HepG2 (cell line): ENCODE data around the gene GCSAM. TPM values are rescaled to one million over a fixed set of nuclear protein-coding genes. Genes with fewer than 3 reads are reported as not detected.

Source experiments
- ATAC-seq: fragments of 200-7000 bp; cut with Tn5 transposase; 3 replicates; pipeline ENCODE4 v1.9.1; 2020; ENCODE audit warnings: mild to moderate bottlenecking, moderate library complexity
- BruUV-seq: library from RNA; stranded (reverse); fragments of 400-500 nt; replicated peaks from 2 replicates; lab custom pipeline; 2021; lab: Mats Ljungman, UMichigan
- CTCF ChIA-PET: fragments of 300-600 bp; formaldehyde crosslinking; extraction: SDS; loops from one replicate; lab custom pipeline; 2021; ENCODE audit warnings: low total read pairs, inconsistent platforms, low intra/inter-chr PET ratio; lab: Yijun Ruan, JAX
- POLR2A ChIA-PET: fragments of 350-600 bp; sonication (Branson Sonifier 250); formaldehyde crosslinking; loops from one replicate; lab custom pipeline; 2020; ENCODE audit warnings: antibody characterized with exemption, inconsistent platforms; lab: Yijun Ruan, JAX
- DNase-seq: peaks from one replicate; pipeline ENCODE4 v3.0.0-alpha.2; 2015; ENCODE audit warnings: low spot score
- FAIRE-seq: peaks from 3 replicates; lab custom pipeline; 2011; peaks lifted over from hg19 to GRCh38; lab: Jason Lieb, UNC
- H2AFZ ChIP-seq: one replicate; pipeline ENCODE4 v1.6.1; 2011; ENCODE audit warnings: low read length, inconsistent platforms
- H3K27ac ChIP-seq: fragments of 300-600 bp; 3 replicates; pipeline ENCODE4 v1.8.0; 2011; ENCODE audit warnings: mixed run types, mild to moderate bottlenecking, mixed read lengths, low read length, inconsistent platforms; ENCODE audit not compliant: insufficient read depth; ENCODE audit errors: extremely low read length
- H3K27me3 ChIP-seq, 2 experiments: fragments of 200-600 bp in 1 of 2; 2 replicates in 1 of 2; 3 replicates in 1 of 2; pipeline versions ENCODE4 v1.6.0 to v1.8.0; 2011; ENCODE audit warnings: low read length in 2 of 2, mild to moderate bottlenecking in 2 of 2, moderate library complexity in 2 of 2, inconsistent platforms in 1 of 2; ENCODE audit not compliant: insufficient read depth in 2 of 2, control insufficient read depth in 1 of 2
- H3K36me3 ChIP-seq, 2 experiments: fragments of 200-600 bp in 1 of 2; replicated peaks in 1 of 2; 2 replicates in 1 of 2; 3 replicates in 1 of 2; pipeline versions ENCODE4 v1.5.1 to v1.8.0; 2011; ENCODE audit warnings: low read length in 2 of 2, inconsistent platforms in 1 of 2; ENCODE audit not compliant: insufficient read depth in 2 of 2, control insufficient read depth in 1 of 2
- H3K4me1 ChIP-seq: 2 replicates; pipeline ENCODE4 v1.5.1; 2012; ENCODE audit warnings: low read length, inconsistent platforms; ENCODE audit not compliant: insufficient read depth
- H3K4me2 ChIP-seq: 2 replicates; pipeline ENCODE4 v1.6.0; 2011; ENCODE audit warnings: low read depth, low read length, inconsistent platforms
- H3K4me3 ChIP-seq, 3 experiments: fragments of 200-600 bp in 1 of 3; sonication (generic), shearing (Covaris generic) in 1 of 3; replicated peaks in 1 of 3; 2 replicates each; pipeline ENCODE4 v1.5.1; 2011 to 2016; ENCODE audit warnings: low read length in 3 of 3, inconsistent platforms in 2 of 3, low read depth in 2 of 3, mild to moderate bottlenecking in 2 of 3, control low read depth in 1 of 3, mixed read lengths in 1 of 3; ENCODE audit not compliant: insufficient read depth in 1 of 3
- H3K79me2 ChIP-seq: one replicate; pipeline ENCODE4 v1.6.1; 2011; ENCODE audit warnings: low read length, inconsistent platforms; ENCODE audit not compliant: insufficient read depth
- H3K9ac ChIP-seq: 2 replicates; pipeline ENCODE4 v1.6.0; 2011; ENCODE audit warnings: mild to moderate bottlenecking, low read depth, low read length, inconsistent platforms; ENCODE audit not compliant: insufficient read depth
- H3K9me3 ChIP-seq: 2 replicates; pipeline ENCODE4 v1.5.1; 2012; ENCODE audit warnings: mild to moderate bottlenecking, low read length
- H4K20me1 ChIP-seq: 2 replicates; pipeline ENCODE4 v1.6.0; 2011; ENCODE audit warnings: inconsistent platforms, mild to moderate bottlenecking, low read length, moderate library complexity; ENCODE audit not compliant: insufficient read depth
- ETV6 ChIP-seq: sonication (generic); formaldehyde crosslinking; conservative IDR thresholded peaks from 2 replicates; pipeline ENCODE4 v1.4.0; 2020; ENCODE audit warnings: missing genetic modification reagents
- GMEB2 ChIP-seq: IDR thresholded peaks from 2 replicates; pipeline ENCODE4 v1.6.1; 2016; ENCODE audit warnings: missing biosample characterization, missing genetic modification reagents, low read depth
- PCBP1 ChIP-seq: fragments of 200-400 bp; formaldehyde crosslinking; IDR thresholded peaks from 2 replicates; pipeline ENCODE4 v1.6.1; 2017; ENCODE audit warnings: mild to moderate bottlenecking, low read depth, low read length, borderline replicate concordance
- SRSF9 ChIP-seq: fragments of 200-400 bp; formaldehyde crosslinking; IDR thresholded peaks from 2 replicates; pipeline ENCODE4 v1.6.1; 2018; ENCODE audit warnings: borderline replicate concordance, mild to moderate bottlenecking, low read depth, low read length; ENCODE audit not compliant: insufficient read depth, poor library complexity, severe bottlenecking
- TSC22D2 ChIP-seq: sonication (generic); formaldehyde crosslinking; IDR thresholded peaks from 2 replicates; pipeline ENCODE4 v1.5.1; 2020; ENCODE audit warnings: missing genetic modification reagents, mild to moderate bottlenecking, borderline replicate concordance
- ZBTB4 ChIP-seq: sonication (generic); formaldehyde crosslinking; IDR thresholded peaks from 2 replicates; pipeline ENCODE4 v1.4.0; 2020; ENCODE audit warnings: missing genetic modification reagents, mild to moderate bottlenecking, borderline replicate concordance
- ZNF432 ChIP-seq: sonication (generic); formaldehyde crosslinking; IDR thresholded peaks from 2 replicates; pipeline ENCODE4 v1.5.0; 2020; ENCODE audit warnings: missing genetic modification reagents, mild to moderate bottlenecking, borderline replicate concordance
- ZNF616 ChIP-seq: sonication (generic); formaldehyde crosslinking; IDR thresholded peaks from 2 replicates; pipeline ENCODE4 v1.5.0; 2020; ENCODE audit warnings: low read depth, mild to moderate bottlenecking, missing genetic modification reagents
- ZNF619 ChIP-seq: sonication (generic); formaldehyde crosslinking; IDR thresholded peaks from 2 replicates; pipeline ENCODE4 v1.4.0; 2020; ENCODE audit warnings: mild to moderate bottlenecking, missing genetic modification reagents
- ZNF839 ChIP-seq: sonication (generic); formaldehyde crosslinking; IDR thresholded peaks from 2 replicates; pipeline ENCODE4 v1.4.0; 2020; ENCODE audit warnings: missing genetic modification reagents, mild to moderate bottlenecking, borderline replicate concordance
- ZUFSP ChIP-seq: sonication (generic); formaldehyde crosslinking; IDR thresholded peaks from 2 replicates; pipeline ENCODE4 v1.9.0; 2021; ENCODE audit warnings: missing genetic modification reagents, mild to moderate bottlenecking, borderline replicate concordance
- WGBS: methylation state at CpG from one replicate; pipeline ENCODE4 v1.1.6; 2017; ENCODE audit warnings: low lambda C conversion rate; 5-methylcytosine and 5-hydroxymethylcytosine counted together
- in situ Hi-C: cut with HindIII; loops from 2 replicates; pipeline ENCODE4 v1.10.0; 2017; ENCODE audit warnings: low pct_unique_long_range_greater_than_20kb; ENCODE audit not compliant: extremely low pct_ligation_motif_present
- intact Hi-C: fragments of 100-400 bp; cut with micrococcal nuclease; formaldehyde crosslinking; loops from one replicate; pipeline ENCODE4 v1.10.0; 2022; ENCODE audit not compliant: unreplicated experiment
- polyA plus RNA-seq, 8 experiments: library from polyadenylated mRNA; depleted of rRNA in 3 of 8; stranded (reverse) in 7 of 8; unstranded in 1 of 8; fragments of >200 nt; fragmentation: Illumina TruSeq in 4 of 8; extraction: Trizol in 4 of 8; gene quantifications; 2 replicates each; pipeline versions ENCODE4 v1.2.1 to v1.2.3, GENCODE V29; 2011 to 2016; ENCODE audit warnings: low read depth in 4 of 8, missing spikeins in 1 of 8, mixed read lengths in 1 of 8; ENCODE audit not compliant: insufficient read depth in 1 of 8
- total RNA-seq, 5 experiments: library from RNA; depleted of rRNA; stranded (reverse); fragments of >200 nt; fragmentation: Illumina TruSeq; extraction: Trizol; gene quantifications; 2 replicates each; pipeline ENCODE4 v1.2.3, GENCODE V29; 2016; ENCODE audit warnings: low read depth in 1 of 5
- TF ChIP-seq, protein P1 (sequence below): sonication (generic); formaldehyde crosslinking; IDR thresholded peaks from 2 replicates; pipeline ENCODE4 v1.4.0; 2020; ENCODE audit warnings: missing genetic modification reagents

The GCSAM gene
- total and polyA plus RNA-seq, 2 of the 13 experiments (the other 11 are each of a cell fraction or from before 2014, with no cell fraction given): not detected

GRCh38 chr3:112114576-112115160 is 18.4 kb downstream of the GCSAM start:
- CTCF ChIA-PET: no interaction called here
- intact Hi-C loops (no loop called here), in situ Hi-C loops (loop anchor here (10.0 kb wide), 1 partner anchor 420 kb away; no protein-coding TSS in a partner anchor)
- ATAC-seq (no peak), FAIRE-seq (no peak), DNase-seq (no peak)
- Histone ChIP-seq H3K36me3 (no peaks in the 10 kb centered on the region), H3K27ac (no peak overlapping the region), H3K27me3 (no peaks in the 10 kb centered on the region), H3K9me3 (no peaks in the 10 kb centered on the region), H3K79me2 (no peaks in the 10 kb centered on the region), H3K4me2 (no peak overlapping the region), H4K20me1 (no peaks in the 10 kb centered on the region), H3K9ac (no peak overlapping the region), H3K4me1 (peaks cover 1% of the 10 kb centered on the region; the same call in 1 of the 2 replicates), H3K4me3 (no peak overlapping the region), H2AFZ (no peak overlapping the region)
- POLR2A ChIA-PET: no interaction called here
- TF ChIP-seq ETV6 (CRISPR knock-in tag) (no peak), ZNF839 (CRISPR knock-in tag) (no peak), ZNF616 (CRISPR knock-in tag) (no peak), ZNF619 (CRISPR knock-in tag) (no peak), ZNF432 (CRISPR knock-in tag) (no peak), TSC22D2 (CRISPR knock-in tag) (no peak), SRSF9 (no peak), GMEB2 (CRISPR knock-in tag) (no peak), ZBTB4 (CRISPR knock-in tag) (no peak), PCBP1 (no peak), ZUFSP (no peak)
- TF ChIP-seq, protein P1, sequence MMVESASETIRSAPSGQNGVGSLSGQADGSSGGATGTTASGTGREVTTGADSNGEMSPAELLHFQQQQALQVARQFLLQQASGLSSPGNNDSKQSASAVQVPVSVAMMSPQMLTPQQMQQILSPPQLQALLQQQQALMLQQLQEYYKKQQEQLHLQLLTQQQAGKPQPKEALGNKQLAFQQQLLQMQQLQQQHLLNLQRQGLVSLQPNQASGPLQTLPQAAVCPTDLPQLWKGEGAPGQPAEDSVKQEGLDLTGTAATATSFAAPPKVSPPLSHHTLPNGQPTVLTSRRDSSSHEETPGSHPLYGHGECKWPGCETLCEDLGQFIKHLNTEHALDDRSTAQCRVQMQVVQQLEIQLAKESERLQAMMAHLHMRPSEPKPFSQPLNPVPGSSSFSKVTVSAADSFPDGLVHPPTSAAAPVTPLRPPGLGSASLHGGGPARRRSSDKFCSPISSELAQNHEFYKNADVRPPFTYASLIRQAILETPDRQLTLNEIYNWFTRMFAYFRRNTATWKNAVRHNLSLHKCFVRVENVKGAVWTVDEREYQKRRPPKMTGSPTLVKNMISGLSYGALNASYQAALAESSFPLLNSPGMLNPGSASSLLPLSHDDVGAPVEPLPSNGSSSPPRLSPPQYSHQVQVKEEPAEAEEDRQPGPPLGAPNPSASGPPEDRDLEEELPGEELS (CRISPR knock-in tag): no peak
- WGBS: 77% methylated on average over 6 of the region's 6 CpGs
- no TSS peak for BruUV-seq
